ENCODE results near the gene CLCNKB. TPM values are rescaled to one million over a fixed set of nuclear protein-coding genes. Genes with fewer than 3 reads are reported as not detected.

CLCNKB gene
- total and polyA plus RNA-seq, 2 of the 13 experiments (the other 11 are each of a cell fraction or from before 2014, with no cell fraction given), result 0.04 TPM; not detected in 1

DNA sequence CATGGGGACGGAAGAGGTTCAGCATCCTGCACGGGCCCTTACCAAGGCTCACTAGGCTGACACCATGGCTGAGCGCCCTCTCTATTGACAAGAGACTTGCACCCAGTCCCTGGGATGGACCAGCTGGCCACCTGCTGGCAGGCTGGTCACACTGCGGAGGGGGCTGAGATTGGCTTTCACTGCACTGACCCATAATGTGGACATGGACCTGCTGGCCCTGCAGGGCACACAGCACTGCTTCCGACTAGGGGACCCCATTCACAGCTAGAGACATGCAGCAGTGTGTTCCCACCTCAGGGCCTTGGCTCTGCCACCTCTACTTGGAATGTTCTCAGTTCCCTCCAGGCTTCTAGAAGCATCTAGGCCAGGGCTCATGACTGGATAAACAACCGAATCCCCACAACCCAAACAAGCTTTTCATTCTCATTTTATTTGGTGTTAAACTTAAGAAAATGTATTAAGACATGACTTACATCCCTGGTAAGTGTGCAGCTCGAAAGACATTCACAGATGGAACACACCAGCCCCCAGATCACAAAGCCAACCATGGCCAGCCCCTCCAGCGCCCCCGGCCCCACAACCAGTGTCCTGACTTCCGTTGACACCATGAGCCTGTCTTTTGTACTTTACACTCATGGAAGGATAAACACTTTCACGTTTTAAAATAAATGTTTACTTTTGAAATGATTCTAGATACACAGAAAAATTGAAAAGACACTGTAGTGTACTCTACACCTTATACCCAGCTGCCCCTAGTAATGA is 48.8 kb upstream of the CLCNKB start (continued):
- peak; percentile 44; the same call in 1 of the 2 replicates for TF ChIP-seq ELF3 (CRISPR knock-in tag; IDR thresholded peaks at IDR 0.05)
- 0 out of 2 replicates have a peak, but pooled peaks have one; percentile 35 for TF ChIP-seq CBFB (CRISPR knock-in tag; IDR thresholded peaks at IDR 0.05)
- no peak for TF ChIP-seq RBM22 (optimal IDR thresholded peaks at IDR 0.05; ENCODE audit: low read length)
- TF ChIP-seq, protein P1, sequence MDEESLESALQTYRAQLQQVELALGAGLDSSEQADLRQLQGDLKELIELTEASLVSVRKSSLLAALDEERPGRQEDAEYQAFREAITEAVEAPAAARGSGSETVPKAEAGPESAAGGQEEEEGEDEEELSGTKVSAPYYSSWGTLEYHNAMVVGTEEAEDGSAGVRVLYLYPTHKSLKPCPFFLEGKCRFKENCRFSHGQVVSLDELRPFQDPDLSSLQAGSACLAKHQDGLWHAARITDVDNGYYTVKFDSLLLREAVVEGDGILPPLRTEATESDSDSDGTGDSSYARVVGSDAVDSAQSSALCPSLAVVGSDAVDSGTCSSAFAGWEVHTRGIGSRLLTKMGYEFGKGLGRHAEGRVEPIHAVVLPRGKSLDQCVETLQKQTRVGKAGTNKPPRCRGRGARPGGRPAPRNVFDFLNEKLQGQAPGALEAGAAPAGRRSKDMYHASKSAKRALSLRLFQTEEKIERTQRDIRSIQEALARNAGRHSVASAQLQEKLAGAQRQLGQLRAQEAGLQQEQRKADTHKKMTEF (CRISPR knock-in tag; IDR thresholded peaks at IDR 0.05), result no peak
- no peak for TF ChIP-seq SRF (IDR thresholded peaks at IDR 0.05; ENCODE audit: low read depth, low read length)
- no peak for TF ChIP-seq ZC3H13 (CRISPR knock-in tag; IDR thresholded peaks at IDR 0.05)
- no peak for TF ChIP-seq FOXK2 (IDR thresholded peaks at IDR 0.05)
- peak; percentile 94 for TF ChIP-seq STAG1 (CRISPR knock-in tag; IDR thresholded peaks at IDR 0.05)
- TF ChIP-seq, protein P2, sequence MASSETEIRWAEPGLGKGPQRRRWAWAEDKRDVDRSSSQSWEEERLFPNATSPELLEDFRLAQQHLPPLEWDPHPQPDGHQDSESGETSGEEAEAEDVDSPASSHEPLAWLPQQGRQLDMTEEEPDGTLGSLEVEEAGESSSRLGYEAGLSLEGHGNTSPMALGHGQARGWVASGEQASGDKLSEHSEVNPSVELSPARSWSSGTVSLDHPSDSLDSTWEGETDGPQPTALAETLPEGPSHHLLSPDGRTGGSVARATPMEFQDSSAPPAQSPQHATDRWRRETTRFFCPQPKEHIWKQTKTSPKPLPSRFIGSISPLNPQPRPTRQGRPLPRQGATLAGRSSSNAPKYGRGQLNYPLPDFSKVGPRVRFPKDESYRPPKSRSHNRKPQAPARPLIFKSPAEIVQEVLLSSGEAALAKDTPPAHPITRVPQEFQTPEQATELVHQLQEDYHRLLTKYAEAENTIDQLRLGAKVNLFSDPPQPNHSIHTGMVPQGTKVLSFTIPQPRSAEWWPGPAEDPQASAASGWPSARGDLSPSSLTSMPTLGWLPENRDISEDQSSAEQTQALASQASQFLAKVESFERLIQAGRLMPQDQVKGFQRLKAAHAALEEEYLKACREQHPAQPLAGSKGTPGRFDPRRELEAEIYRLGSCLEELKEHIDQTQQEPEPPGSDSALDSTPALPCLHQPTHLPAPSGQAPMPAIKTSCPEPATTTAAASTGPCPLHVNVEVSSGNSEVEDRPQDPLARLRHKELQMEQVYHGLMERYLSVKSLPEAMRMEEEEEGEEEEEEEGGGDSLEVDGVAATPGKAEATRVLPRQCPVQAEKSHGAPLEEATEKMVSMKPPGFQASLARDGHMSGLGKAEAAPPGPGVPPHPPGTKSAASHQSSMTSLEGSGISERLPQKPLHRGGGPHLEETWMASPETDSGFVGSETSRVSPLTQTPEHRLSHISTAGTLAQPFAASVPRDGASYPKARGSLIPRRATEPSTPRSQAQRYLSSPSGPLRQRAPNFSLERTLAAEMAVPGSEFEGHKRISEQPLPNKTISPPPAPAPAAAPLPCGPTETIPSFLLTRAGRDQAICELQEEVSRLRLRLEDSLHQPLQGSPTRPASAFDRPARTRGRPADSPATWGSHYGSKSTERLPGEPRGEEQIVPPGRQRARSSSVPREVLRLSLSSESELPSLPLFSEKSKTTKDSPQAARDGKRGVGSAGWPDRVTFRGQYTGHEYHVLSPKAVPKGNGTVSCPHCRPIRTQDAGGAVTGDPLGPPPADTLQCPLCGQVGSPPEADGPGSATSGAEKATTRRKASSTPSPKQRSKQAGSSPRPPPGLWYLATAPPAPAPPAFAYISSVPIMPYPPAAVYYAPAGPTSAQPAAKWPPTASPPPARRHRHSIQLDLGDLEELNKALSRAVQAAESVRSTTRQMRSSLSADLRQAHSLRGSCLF (CRISPR knock-in tag; IDR thresholded peaks at IDR 0.05; ENCODE audit: borderline replicate concordance), result no peak
- peak; percentile 87 for TF ChIP-seq ZBTB38 (CRISPR knock-in tag; IDR thresholded peaks at IDR 0.05)
- TF ChIP-seq, protein P3, sequence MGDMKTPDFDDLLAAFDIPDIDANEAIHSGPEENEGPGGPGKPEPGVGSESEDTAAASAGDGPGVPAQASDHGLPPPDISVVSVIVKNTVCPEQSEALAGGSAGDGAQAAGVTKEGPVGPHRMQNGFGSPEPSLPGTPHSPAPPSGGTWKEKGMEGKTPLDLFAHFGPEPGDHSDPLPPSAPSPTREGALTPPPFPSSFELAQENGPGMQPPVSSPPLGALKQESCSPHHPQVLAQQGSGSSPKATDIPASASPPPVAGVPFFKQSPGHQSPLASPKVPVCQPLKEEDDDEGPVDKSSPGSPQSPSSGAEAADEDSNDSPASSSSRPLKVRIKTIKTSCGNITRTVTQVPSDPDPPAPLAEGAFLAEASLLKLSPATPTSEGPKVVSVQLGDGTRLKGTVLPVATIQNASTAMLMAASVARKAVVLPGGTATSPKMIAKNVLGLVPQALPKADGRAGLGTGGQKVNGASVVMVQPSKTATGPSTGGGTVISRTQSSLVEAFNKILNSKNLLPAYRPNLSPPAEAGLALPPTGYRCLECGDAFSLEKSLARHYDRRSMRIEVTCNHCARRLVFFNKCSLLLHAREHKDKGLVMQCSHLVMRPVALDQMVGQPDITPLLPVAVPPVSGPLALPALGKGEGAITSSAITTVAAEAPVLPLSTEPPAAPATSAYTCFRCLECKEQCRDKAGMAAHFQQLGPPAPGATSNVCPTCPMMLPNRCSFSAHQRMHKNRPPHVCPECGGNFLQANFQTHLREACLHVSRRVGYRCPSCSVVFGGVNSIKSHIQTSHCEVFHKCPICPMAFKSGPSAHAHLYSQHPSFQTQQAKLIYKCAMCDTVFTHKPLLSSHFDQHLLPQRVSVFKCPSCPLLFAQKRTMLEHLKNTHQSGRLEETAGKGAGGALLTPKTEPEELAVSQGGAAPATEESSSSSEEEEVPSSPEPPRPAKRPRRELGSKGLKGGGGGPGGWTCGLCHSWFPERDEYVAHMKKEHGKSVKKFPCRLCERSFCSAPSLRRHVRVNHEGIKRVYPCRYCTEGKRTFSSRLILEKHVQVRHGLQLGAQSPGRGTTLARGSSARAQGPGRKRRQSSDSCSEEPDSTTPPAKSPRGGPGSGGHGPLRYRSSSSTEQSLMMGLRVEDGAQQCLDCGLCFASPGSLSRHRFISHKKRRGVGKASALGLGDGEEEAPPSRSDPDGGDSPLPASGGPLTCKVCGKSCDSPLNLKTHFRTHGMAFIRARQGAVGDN (CRISPR knock-in tag; IDR thresholded peaks at IDR 0.05), result peak; percentile 80
- TF ChIP-seq, protein P4, sequence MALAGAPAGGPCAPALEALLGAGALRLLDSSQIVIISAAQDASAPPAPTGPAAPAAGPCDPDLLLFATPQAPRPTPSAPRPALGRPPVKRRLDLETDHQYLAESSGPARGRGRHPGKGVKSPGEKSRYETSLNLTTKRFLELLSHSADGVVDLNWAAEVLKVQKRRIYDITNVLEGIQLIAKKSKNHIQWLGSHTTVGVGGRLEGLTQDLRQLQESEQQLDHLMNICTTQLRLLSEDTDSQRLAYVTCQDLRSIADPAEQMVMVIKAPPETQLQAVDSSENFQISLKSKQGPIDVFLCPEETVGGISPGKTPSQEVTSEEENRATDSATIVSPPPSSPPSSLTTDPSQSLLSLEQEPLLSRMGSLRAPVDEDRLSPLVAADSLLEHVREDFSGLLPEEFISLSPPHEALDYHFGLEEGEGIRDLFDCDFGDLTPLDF (CRISPR knock-in tag; IDR thresholded peaks at IDR 0.05), result no peak
- no peak for TF ChIP-seq MED13 (CRISPR knock-in tag; IDR thresholded peaks at IDR 0.05)
- TF ChIP-seq RCOR2 (CRISPR knock-in tag; IDR thresholded peaks at IDR 0.05), result 0 out of 2 replicates have a peak, but pooled peaks have one; percentile 28
- no peak for TF ChIP-seq SMARCE1 (IDR thresholded peaks at IDR 0.05; ENCODE audit: borderline replicate concordance)
- TF ChIP-seq, protein P5, sequence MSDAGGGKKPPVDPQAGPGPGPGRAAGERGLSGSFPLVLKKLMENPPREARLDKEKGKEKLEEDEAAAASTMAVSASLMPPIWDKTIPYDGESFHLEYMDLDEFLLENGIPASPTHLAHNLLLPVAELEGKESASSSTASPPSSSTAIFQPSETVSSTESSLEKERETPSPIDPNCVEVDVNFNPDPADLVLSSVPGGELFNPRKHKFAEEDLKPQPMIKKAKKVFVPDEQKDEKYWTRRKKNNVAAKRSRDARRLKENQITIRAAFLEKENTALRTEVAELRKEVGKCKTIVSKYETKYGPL (CRISPR knock-in tag; IDR thresholded peaks at IDR 0.05), result no peak

All from HepG2 (cell line).